GM21737 (cell line): ENCODE data around the gene RNH1.

Experiments used
- ATAC-seq: cut with Tn5 transposase; IDR thresholded peaks from one replicate; pipeline ENCODE4 v1.9.1; 2021; ENCODE audit warnings: mild to moderate bottlenecking, moderate library complexity; ENCODE audit not compliant: unreplicated experiment

The RNH1 gene

GRCh38 chr11:501001-501682 is 5.9 kb downstream of the RNH1 start:
- no peak for ATAC-seq

- ATAC-seq = no peak
Measured at GRCh38 chr11:499201-500076, 7.6 kb downstream of the RNH1 start.

GRCh38 chr11:498297-499181 is 8.5 kb downstream of the RNH1 start:
- ATAC-seq = no peak

- no peak for ATAC-seq
Measured at GRCh38 chr11:497565-498296, 9.3 kb downstream of the RNH1 start.

- no peak for ATAC-seq
Measured at GRCh38 chr11:496834-497564, 10.0 kb downstream of the RNH1 start.

GRCh38 chr11:495537-495931 is 11.5 kb downstream of the RNH1 start:
- ATAC-seq = no peak

GRCh38 chr11:494761-495536 is 12.1 kb downstream of the RNH1 start:
- ATAC-seq = no peak

GRCh38 chr11:492427-493226 is 14.4 kb downstream of the RNH1 start:
- no peak for ATAC-seq

GRCh38 chr11:491358-491757 is 15.7 kb downstream of the RNH1 start:
- no peak for ATAC-seq

GRCh38 chr11:490930-491260 is 16.1 kb downstream of the RNH1 start:
- no peak for ATAC-seq

- ATAC-seq = no peak
Measured at GRCh38 chr11:490186-490929, 16.7 kb downstream of the RNH1 start.

GRCh38 chr11:489610-490185 is 17.3 kb downstream of the RNH1 start:
- no peak for ATAC-seq

- ATAC-seq = no peak
Measured at GRCh38 chr11:488992-489391, 18.1 kb downstream of the RNH1 start.

- ATAC-seq = no peak
Measured at GRCh38 chr11:488579-488978, 18.5 kb downstream of the RNH1 start.

GRCh38 chr11:488062-488461 is 19.0 kb downstream of the RNH1 start:
- no peak for ATAC-seq

- no peak for ATAC-seq
Measured at GRCh38 chr11:487571-488021, 19.4 kb downstream of the RNH1 start.

GRCh38 chr11:486189-486588 is 20.9 kb downstream of the RNH1 start:
- no peak for ATAC-seq
